H1 (cell line): ENCODE data around the gene GPRIN3. TPM values are rescaled to one million over a fixed set of nuclear protein-coding genes. Genes with fewer than 3 reads are reported as not detected.
"Not testable (repeated sequence)": the region's sequence is repeated elsewhere in the genome, so short reads cannot be mapped to it uniquely, and the experiment has no call there.

Source experiments
- CTCF ChIA-PET: fragments of 300-600 bp; sonication (Branson Sonifier 250); formaldehyde crosslinking; loops from one replicate; lab custom pipeline; 2021; ENCODE audit not compliant: partially characterized antibody; lab: Charles Lee
- POLR2A ChIA-PET: fragments of 300-600 bp; sonication (Branson Sonifier 250); formaldehyde crosslinking; loops from one replicate; lab custom pipeline; 2021; ENCODE audit warnings: inconsistent platforms; ENCODE audit not compliant: partially characterized antibody; lab: Charles Lee
- DNase-seq, 2 experiments: peaks; one replicate each; pipeline versions ENCODE4 v3.0.0 to v3.0.0-alpha.2; 2010 to 2022; ENCODE audit warnings: low spot score in 2 of 2, low read depth in 1 of 2, mixed read lengths in 1 of 2
- FAIRE-seq: peaks from 2 replicates; lab custom pipeline; 2011; peaks lifted over from hg19 to GRCh38; lab: Jason Lieb, UNC
- H2AFZ ChIP-seq: 2 replicates; pipeline ENCODE4 v1.8.1; 2012; ENCODE audit warnings: low read length, inconsistent platforms
- H2AK5ac ChIP-seq: 2 replicates; pipeline ENCODE4 v1.6.1; 2013; ENCODE audit warnings: low read depth, low read length
- H2BK120ac ChIP-seq: replicated peaks from 2 replicates; pipeline ENCODE3; 2013; ENCODE audit warnings: low read depth, low read length, inconsistent platforms
- H2BK12ac ChIP-seq: 2 replicates; pipeline ENCODE4 v1.6.1; 2013; ENCODE audit warnings: low read depth, low read length
- H2BK15ac ChIP-seq: 2 replicates; pipeline ENCODE4 v1.6.1; 2013; ENCODE audit warnings: low read length
- H2BK20ac ChIP-seq: 2 replicates; pipeline ENCODE4 v1.6.1; 2013; ENCODE audit warnings: low read length
- H2BK5ac ChIP-seq: 2 replicates; pipeline ENCODE4 v1.6.1; 2013; ENCODE audit warnings: low read depth, low read length
- H3K14ac ChIP-seq: 2 replicates; pipeline ENCODE4 v1.6.1; 2013; ENCODE audit warnings: inconsistent platforms; ENCODE audit not compliant: insufficient read length
- H3K18ac ChIP-seq: 2 replicates; pipeline ENCODE4 v1.6.1; 2013; ENCODE audit warnings: low read length; ENCODE audit errors: extremely low read depth
- H3K23ac ChIP-seq: 2 replicates; pipeline ENCODE4 v1.6.1; 2013; ENCODE audit warnings: inconsistent platforms; ENCODE audit not compliant: insufficient read length
- H3K23me2 ChIP-seq: 2 replicates; pipeline ENCODE4 v1.6.1; 2013; ENCODE audit warnings: low read depth, low read length
- H3K27ac ChIP-seq: 2 replicates; pipeline ENCODE4 v1.6.1; 2011; ENCODE audit warnings: low read depth, low read length, inconsistent platforms
- H3K27me3 ChIP-seq, 4 experiments: replicated peaks in 1 of 4; 1 replicate in 1 of 4; 2 replicates in 3 of 4; pipeline versions ENCODE4 v1.6.1 to v1.8.1; 2011 to 2013; ENCODE audit warnings: low read length in 3 of 4, mild to moderate bottlenecking in 3 of 4, inconsistent platforms in 2 of 4, mixed read lengths in 2 of 4, moderate library complexity in 1 of 4; ENCODE audit not compliant: control insufficient read depth in 3 of 4, insufficient read depth in 3 of 4; ENCODE audit errors: extremely low read depth in 1 of 4
- H3K36me3 ChIP-seq, 4 experiments: 2 replicates each; pipeline versions ENCODE4 v1.6.1 to v1.8.1; 2011 to 2013; ENCODE audit warnings: mild to moderate bottlenecking in 4 of 4, low read length in 3 of 4, moderate library complexity in 2 of 4, control low read depth in 1 of 4, inconsistent platforms in 1 of 4; ENCODE audit not compliant: insufficient read depth in 4 of 4, control insufficient read depth in 2 of 4
- H3K4ac ChIP-seq: replicated peaks from 2 replicates; pipeline ENCODE3; 2013; ENCODE audit warnings: low read length, low read depth, mixed read lengths, inconsistent platforms; ENCODE audit not compliant: insufficient read length
- H3K4me1 ChIP-seq, 4 experiments: replicated peaks in 1 of 4; 1 replicate in 1 of 4; 2 replicates in 3 of 4; pipeline versions ENCODE4 v1.6.1 to v1.8.1; 2011 to 2013; ENCODE audit warnings: low read length in 3 of 4, inconsistent platforms in 2 of 4, mixed read lengths in 1 of 4; ENCODE audit not compliant: insufficient read depth in 4 of 4, control insufficient read depth in 3 of 4
- H3K4me2 ChIP-seq, 2 experiments: 2 replicates each; pipeline versions ENCODE4 v1.6.1 to v1.8.1; 2011 to 2013; ENCODE audit warnings: low read depth in 2 of 2, low read length in 2 of 2, control low read depth in 1 of 2, inconsistent platforms in 1 of 2, mild to moderate bottlenecking in 1 of 2; ENCODE audit not compliant: insufficient read depth in 1 of 2
- H3K4me3 ChIP-seq, 4 experiments: fragments of 200-600, 300-600 bp in 1 of 4; sonication (generic), shearing (Covaris generic), sonication (Bioruptor Twin) in 1 of 4; 2 replicates each; pipeline versions ENCODE4 v1.5.1 to v1.8.1; 2011 to 2016; ENCODE audit warnings: low read length in 4 of 4, low read depth in 3 of 4, control low read depth in 2 of 4, inconsistent platforms in 2 of 4, mild to moderate bottlenecking in 2 of 4, mixed read lengths in 1 of 4, moderate library complexity in 1 of 4; ENCODE audit not compliant: insufficient read depth in 2 of 4; ENCODE audit errors: extremely low read depth in 1 of 4
- H3K56ac ChIP-seq: replicated peaks from 2 replicates; pipeline ENCODE3; 2013; ENCODE audit warnings: low read depth, mild to moderate bottlenecking, mixed read lengths, low read length, inconsistent platforms; ENCODE audit not compliant: insufficient read length
- H3K79me1 ChIP-seq: 2 replicates; pipeline ENCODE4 v1.6.1; 2013; ENCODE audit warnings: low read depth, low read length, control low read depth
- H3K79me2 ChIP-seq, 2 experiments: 2 replicates each; pipeline versions ENCODE4 v1.6.1 to v1.8.1; 2012 to 2013; ENCODE audit warnings: low read length in 2 of 2, mild to moderate bottlenecking in 2 of 2, inconsistent platforms in 1 of 2; ENCODE audit not compliant: insufficient read depth in 2 of 2, control insufficient read depth in 1 of 2
- H3K9ac ChIP-seq, 4 experiments: replicated peaks in 1 of 4; 1 replicate in 1 of 4; 2 replicates in 3 of 4; pipeline versions ENCODE4 v1.6.1 to v1.8.1; 2011 to 2013; ENCODE audit warnings: low read depth in 3 of 4, low read length in 3 of 4, control low read depth in 2 of 4, mild to moderate bottlenecking in 2 of 4, moderate library complexity in 2 of 4, inconsistent platforms in 1 of 4; ENCODE audit errors: extremely low read depth in 1 of 4
- H3K9me3 ChIP-seq, 2 experiments: 2 replicates each; pipeline versions ENCODE4 v1.6.1 to v1.8.1; 2012 to 2013; ENCODE audit warnings: mild to moderate bottlenecking in 2 of 2, moderate library complexity in 2 of 2, control low read depth in 1 of 2, inconsistent platforms in 1 of 2, low read depth in 1 of 2, low read length in 1 of 2, mixed read lengths in 1 of 2; ENCODE audit not compliant: insufficient read depth in 2 of 2
- H4K20me1 ChIP-seq, 2 experiments: replicated peaks in 1 of 2; 2 replicates each; pipeline versions ENCODE3 to v1.8.1; 2011 to 2013; ENCODE audit warnings: inconsistent platforms in 2 of 2, low read length in 2 of 2, mild to moderate bottlenecking in 1 of 2; ENCODE audit not compliant: insufficient read depth in 2 of 2, control insufficient read depth in 1 of 2
- H4K5ac ChIP-seq: 2 replicates; pipeline ENCODE4 v1.6.1; 2013; ENCODE audit warnings: low read length, low read depth, mixed read lengths, inconsistent platforms; ENCODE audit not compliant: insufficient read length
- H4K8ac ChIP-seq: 2 replicates; pipeline ENCODE4 v1.8.0; 2013; ENCODE audit warnings: mild to moderate bottlenecking, moderate library complexity, low read length, inconsistent platforms; ENCODE audit not compliant: insufficient read depth; ENCODE audit errors: extremely low read depth
- H4K91ac ChIP-seq: replicated peaks from 2 replicates; pipeline ENCODE3; 2013; ENCODE audit warnings: low read length, mixed read lengths, inconsistent platforms; ENCODE audit not compliant: insufficient read length
- WGBS, 2 experiments: shearing (Covaris generic) in 1 of 2; methylation state at CpG; one replicate each; pipeline versions ENCODE4 v1.1.6 to v1.1.7; 2013 to 2015; ENCODE audit warnings: low lambda C conversion rate in 2 of 2, mixed read lengths in 2 of 2, inconsistent platforms in 1 of 2, low coverage in 1 of 2, missing lambda C conversion rate in 1 of 2; ENCODE audit not compliant: insufficient replicate concordance in 2 of 2, insufficient coverage in 1 of 2, insufficient read length in 1 of 2; ENCODE audit errors: extremely low coverage in 1 of 2, missing lambda C conversion rate in 1 of 2; 5-methylcytosine and 5-hydroxymethylcytosine counted together
- polyA plus RNA-seq, 7 experiments: library from polyadenylated mRNA; depleted of rRNA in 3 of 7; stranded (reverse) in 5 of 7; unstranded in 2 of 7; fragments of >200 nt in 5 of 7; fragments of 200-250 nt in 2 of 7; gene quantifications; 1 replicate in 5 of 7; 2 replicates in 1 of 7; 4 replicates in 1 of 7; pipeline versions ENCODE4 v1.2.1 to v1.2.3, GENCODE V29; 2011 to 2013; ENCODE audit warnings: missing spikeins in 2 of 7, mixed read lengths in 2 of 7
- total RNA-seq: library from RNA; stranded (reverse); fragmentation: NEBNext Ultra II Directional; extraction: Animal tissue kit (Norgen Biotek cat#: 25700); gene quantifications from 2 replicates; pipeline ENCODE4 v1.2.1, GENCODE V29; 2021

Gene GPRIN3
- total and polyA plus RNA-seq, 2 of the 8 experiments (the other 6 are each of a cell fraction or from before 2014, with no cell fraction given): 0.17 to 1.4 TPM

GRCh38 chr4:89254347-89254746 lies 53.3 kb downstream of the GPRIN3 start:
- H3K36me3 ChIP-seq, FAIRE-seq, H3K27ac ChIP-seq, H4K5ac ChIP-seq, H3K4me1 ChIP-seq, DNase-seq, H4K8ac ChIP-seq, H3K4ac ChIP-seq, H3K9ac ChIP-seq, H2BK20ac ChIP-seq, H3K4me3 ChIP-seq, H2AK5ac ChIP-seq, H4K91ac ChIP-seq, POLR2A ChIA-PET, H3K4me2 ChIP-seq, H3K23me2 ChIP-seq, H2BK12ac ChIP-seq, H3K18ac ChIP-seq, H2AFZ ChIP-seq, H4K20me1 ChIP-seq, H3K23ac ChIP-seq, H2BK120ac ChIP-seq, H2BK15ac ChIP-seq, H2BK5ac ChIP-seq, H3K56ac ChIP-seq, H3K14ac ChIP-seq, H3K9me3 ChIP-seq, H3K79me2 ChIP-seq, H3K79me1 ChIP-seq, H3K27me3 ChIP-seq: not testable (repeated sequence)
- 75% methylated on average over 4 of the region's 4 CpGs; no CpG with 5 or more reads in 1 of the 2 experiments for WGBS, 2 experiments
- CTCF ChIA-PET: interaction anchor here (0.7 to 2.5 kb wide), 16 partner anchors 9 to 395 kb away, joined by 3 to 17 read pairs (median 4); partner anchors contain the start of gene GPRIN3
